Measurements from ENCODE around the gene MRM1.

The MRM1 gene, protein sequence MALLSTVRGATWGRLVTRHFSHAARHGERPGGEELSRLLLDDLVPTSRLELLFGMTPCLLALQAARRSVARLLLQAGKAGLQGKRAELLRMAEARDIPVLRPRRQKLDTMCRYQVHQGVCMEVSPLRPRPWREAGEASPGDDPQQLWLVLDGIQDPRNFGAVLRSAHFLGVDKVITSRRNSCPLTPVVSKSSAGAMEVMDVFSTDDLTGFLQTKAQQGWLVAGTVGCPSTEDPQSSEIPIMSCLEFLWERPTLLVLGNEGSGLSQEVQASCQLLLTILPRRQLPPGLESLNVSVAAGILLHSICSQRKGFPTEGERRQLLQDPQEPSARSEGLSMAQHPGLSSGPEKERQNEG
- 3.4 to 4.7 reads per million in 2 donors for total RNA-seq

DNA sequence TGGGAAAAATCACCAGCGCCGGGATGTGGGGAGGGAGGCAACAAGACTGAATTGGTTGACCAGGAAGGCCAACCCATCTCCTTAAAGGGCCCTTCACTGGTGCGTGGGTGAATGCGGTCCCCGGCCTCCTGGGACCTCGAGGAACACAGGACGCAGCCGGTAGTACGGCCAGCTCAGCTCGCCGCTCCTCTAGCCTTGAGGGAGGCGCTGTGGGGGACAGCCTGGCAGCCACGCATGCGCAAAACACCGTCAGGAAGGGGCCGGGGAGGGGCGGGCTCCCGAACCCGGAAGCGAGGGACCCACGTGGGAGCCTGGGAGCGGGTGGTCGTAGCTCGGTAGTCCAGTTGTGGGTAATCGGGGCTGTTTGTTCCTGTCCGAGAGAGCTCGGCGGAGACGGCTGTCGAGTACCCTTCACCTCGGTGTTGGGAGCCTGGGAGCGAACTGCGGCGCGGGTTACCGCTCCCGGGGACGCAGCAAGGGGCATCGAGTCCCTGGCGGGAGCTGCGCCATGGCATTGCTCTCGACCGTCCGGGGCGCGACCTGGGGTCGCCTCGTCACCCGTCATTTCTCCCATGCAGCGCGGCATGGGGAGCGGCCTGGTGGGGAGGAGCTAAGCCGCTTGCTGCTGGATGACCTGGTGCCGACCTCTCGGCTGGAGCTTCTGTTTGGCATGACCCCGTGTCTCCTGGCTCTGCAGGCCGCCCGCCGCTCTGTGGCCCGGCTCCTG is at the start of gene MRM1:
TSS of gene MRM1 (plus strand) at position 281 of the 727 bp plus-strand sequence. CDS start at position 509, 228 bp downstream.
- DNase-seq: peak; percentile 78 to 88 (median 83)

DNA sequence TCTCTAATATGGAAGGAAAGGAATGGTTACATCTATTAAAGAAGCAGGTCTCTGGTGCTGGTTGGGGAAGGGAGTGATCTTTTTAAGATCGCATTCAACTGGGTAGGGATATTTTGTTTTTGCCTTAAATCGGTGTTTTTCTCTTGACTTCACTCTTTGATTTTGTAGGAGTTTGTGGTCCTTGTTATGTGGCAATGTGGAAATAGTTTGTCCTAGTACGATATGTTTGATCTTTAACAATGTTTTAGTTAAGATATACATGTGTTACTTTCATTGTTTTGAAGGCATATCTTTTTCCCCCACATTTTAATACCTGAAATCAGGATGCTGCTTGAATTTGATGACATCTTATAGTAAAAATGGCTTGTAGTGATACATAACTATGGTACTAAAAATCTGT is 47.9 kb upstream of the MRM1 start:
- no peak for DNase-seq

DNA sequence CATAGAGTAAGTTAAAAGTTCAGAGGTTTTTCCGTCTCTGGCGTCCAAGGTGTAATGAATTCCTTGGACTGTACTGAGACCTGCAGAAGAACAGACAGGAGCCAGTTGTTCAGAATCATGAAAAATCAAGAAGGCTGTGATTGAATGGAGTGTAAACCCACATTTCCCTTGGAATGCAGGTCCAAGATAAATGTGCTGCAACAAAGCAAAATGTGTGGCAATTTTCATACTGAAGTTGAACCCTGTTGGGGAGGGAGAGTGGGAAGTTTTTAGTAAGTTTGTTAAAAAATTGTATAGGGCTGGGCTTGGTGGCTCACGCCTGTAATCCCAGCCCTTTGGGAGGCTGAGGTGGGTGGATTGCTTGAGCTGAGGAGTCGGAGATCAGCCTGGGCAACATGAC is 35.3 kb upstream of the MRM1 start:
- DNase-seq: no peak

DNA sequence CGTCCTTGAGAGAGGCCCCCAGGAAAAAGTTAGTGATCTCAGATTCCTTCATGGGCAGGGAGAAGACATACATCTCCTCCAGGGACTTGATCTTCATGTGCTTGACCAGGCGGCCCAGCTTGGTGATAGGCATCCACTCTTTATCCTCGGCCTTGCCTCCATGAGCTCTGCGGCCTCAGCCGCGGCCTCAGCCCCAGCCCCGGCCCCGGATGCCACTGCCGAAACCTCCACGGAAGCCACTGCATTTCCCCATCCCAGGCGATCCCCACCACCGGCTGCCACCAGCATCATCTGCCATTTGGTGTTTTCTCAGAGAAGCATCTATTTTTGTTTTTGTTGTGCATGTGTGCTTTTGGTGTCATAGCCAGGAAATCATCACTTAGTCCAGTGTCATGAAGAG is 26.4 kb upstream of the MRM1 start:
- no peak for DNase-seq

DNA sequence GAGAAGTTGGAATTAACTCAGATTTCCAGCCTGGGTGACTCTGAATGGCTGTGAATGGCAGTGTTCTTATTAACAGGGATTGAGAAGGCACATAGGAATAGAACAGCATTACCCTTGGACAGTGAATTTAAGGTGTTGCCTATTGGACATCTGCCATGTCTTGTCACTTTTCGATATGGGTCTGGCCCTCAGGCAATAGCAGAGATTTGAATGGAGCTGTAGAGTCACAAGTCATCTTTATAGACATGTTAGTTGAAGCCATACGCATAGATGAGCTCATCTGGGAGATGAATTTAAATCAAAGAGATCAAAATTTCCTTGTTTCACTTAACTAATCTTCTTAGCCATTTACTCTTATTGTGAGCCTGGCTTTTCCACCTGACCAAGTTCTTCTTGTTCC is 24.6 kb upstream of the MRM1 start:
- DNase-seq: no peak

DNA sequence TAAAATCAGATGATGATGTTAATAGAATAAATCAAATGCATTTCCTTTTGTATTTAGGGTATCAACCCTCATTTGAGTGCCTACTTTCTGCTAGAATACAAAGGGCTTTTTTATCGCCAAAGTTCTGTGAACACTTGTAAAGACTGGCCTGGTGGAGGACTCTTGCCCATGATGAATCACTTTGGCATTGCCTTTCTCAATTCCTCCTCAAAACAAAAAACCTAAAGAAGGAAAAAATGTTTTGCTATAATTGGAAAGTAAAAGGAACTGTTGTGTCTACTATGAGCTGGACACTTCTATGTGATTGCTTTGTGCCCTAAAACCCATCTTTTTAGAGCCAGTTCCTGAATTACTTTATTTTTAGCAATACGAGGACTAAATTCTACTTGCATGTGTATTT is 22.7 kb upstream of the MRM1 start:
- DNase-seq: no peak

DNA sequence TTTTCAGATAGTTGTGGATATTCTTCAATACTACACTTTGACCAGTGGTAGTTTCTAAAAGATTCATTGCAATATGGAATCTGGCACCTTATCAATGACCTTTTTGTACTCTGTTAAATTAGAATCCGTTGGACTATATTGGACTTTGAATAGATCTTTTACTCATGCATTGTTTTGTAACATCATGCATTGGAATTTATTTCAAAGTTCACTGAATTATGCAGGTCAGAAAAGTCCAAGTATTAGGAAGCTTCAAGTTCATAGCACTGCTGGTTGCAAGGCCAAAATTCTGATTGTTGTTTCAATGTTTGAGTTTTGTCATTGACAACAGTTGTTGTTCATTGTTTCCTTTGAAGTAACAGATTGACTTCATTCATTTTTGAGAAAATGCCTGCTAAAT is 17.6 kb upstream of the MRM1 start:
- DNase-seq: no peak

DNA sequence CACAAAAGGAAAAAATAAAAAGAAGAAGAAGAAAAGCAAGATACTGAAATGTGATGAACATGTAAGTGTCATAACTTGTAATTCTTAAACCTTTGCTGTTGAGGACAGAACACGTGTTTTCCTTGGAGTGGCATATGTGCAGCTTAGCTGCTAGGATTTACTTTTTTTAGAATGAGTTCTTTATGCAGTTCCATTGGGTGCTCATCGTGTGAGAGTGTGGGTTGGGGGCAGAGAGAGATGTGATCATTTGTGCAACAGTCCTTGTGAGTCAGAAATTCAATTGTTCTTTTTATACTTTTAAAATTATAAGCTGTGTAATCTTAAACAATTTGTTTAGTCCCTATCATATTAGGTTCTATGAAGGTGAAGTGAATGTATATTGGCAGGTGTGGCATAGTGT is 15.2 kb upstream of the MRM1 start:
- no peak for DNase-seq

DNA sequence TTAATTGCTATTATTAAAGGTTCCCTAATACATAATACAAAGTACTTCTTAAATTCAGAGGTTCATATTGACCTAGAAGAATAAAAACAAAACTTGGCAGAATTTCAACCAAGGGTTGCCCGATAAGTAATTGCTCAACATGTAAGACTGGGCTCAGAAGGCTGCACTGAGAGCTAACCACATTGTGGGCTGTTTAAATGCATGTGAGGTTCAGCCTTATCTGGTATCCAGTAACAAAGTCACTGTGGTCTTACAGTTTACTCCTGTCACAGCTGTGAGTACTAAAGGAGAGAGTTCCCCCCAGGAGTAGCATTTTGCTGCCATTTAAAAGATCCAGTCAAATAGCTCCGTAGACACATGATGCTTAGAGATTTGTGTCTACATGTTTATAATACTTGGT is 11.3 kb upstream of the MRM1 start:
- peak in 1 of 5 experiments; percentile 81 for DNase-seq

DNA sequence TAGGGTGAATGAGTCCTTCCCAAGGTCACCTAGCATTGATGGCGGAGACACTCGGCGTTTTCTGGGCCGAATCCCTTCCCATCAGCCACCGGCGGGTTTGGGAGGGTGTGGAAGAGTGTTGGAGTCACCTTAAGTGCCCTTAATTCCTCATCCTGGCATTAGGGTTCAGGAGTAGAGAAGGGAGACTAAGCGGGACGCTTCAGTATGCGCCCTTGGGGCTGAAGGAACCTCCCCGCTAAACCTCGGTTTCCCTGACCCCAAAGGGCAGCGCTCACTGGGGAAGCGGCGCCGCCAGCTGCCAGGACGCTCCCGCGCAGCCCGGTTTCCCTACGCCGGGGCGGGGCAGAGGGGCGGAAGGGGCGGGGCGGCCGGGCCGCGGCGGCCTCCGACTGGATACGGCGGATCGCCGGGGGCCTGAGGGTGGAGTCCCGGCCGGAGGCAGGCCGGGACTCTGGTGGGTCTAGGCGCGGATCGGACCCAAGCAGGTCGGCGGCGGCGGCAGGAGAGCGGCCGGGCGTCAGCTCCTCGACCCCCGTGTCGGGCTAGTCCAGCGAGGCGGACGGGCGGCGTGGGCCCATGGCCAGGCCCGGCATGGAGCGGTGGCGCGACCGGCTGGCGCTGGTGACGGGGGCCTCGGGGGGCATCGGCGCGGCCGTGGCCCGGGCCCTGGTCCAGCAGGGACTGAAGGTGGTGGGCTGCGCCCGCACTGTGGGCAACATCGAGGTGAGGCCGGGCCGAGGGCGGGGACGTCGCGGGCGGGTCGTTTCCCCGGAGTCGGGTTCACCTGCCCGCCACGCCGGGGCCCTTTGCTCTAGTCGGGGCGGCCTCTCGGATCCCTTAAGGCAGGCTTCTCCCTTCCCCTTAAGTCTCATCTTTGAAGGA is 9.7 kb upstream of the MRM1 start, which contains the start of gene DHRS11:
TSS of gene DHRS11 (plus strand) at position 446 of the 882 bp plus-strand sequence. CDS start at position 577, 131 bp downstream.
- peak; percentile 54 to 76 (median 69) for DNase-seq

DNA sequence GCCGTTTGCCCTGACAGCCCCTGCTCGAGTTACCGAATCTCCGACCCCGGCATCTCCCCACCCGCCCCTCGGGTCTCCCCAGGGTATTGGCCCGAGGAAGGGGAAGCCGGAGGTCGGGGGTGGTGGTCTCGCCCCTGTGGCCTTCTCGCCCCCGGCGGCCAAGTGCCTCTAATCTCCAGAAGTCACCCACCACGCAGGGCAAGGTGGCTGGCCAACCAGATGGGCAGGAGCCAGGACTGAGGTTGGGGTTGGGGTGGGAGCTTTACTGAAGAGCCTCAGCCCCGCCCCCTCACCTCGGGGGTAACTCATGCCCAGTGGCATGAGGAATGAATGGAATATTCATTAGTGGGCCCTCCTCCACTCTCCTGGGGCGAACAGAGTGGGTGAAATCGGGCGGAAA is 9.1 kb upstream of the MRM1 start:
- no peak for DNase-seq

DNA sequence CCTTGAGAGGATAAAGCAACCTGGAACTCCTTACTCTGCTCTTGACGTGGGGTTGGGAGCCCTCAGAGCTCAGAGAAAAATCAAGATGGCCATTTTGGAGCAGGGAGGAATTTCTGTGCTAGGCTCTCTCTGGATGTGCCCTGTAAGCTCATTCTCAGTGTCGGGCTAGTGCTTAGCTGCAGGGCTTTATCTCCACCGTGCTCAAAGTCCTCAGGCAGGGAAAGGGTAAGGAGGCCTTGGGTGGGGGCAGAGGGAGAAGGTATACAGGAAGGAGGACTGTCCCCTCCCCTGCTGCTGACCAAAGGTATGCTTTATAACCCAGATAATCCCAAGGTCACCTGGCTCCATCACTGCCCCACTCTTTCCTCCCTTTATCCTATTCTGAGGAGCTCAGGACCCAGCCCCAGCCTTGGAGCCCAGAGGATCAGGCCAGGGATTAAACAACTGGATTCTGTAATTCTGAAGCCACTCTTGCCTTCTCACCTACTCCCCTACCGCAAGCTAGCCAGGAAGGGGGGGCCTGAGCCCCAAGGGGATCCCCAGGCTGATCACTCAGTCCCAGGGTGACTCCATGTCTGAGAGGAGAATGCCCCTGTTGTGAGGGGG is 8.6 kb upstream of the MRM1 start:
- no peak for DNase-seq

DNA sequence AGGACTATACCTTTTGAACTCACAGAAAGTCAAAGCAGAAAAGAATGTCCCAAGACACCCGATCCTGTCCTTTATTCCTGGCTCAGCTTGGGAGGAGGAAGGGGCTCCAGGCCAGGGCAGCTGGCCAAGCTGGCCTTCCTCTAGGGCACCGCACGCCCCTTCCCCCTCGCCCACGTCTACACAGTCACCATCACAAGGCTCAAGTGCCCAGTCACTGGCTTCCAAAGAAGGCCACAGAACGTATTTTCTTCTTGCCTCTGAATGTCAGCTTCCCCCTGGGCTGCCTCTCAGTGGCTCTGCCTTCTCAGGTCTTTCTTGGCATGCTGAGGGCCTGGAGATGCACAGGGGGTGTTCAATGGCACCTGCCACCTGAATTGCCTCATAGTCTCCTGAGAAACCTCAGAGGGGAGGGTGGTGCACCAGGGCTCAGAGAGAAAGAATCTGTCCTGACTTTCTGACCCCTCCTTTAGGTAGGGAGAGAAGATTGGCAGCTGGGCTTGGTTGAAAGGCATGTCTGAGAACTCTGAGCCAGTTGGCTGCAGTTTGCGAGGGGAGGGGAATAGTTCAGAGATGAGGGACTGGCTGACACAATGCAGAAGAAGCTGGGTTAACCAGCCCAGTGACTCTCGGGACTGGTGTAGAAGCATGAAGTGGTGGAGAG is 7.6 kb upstream of the MRM1 start:
- DNase-seq: no peak

DNA sequence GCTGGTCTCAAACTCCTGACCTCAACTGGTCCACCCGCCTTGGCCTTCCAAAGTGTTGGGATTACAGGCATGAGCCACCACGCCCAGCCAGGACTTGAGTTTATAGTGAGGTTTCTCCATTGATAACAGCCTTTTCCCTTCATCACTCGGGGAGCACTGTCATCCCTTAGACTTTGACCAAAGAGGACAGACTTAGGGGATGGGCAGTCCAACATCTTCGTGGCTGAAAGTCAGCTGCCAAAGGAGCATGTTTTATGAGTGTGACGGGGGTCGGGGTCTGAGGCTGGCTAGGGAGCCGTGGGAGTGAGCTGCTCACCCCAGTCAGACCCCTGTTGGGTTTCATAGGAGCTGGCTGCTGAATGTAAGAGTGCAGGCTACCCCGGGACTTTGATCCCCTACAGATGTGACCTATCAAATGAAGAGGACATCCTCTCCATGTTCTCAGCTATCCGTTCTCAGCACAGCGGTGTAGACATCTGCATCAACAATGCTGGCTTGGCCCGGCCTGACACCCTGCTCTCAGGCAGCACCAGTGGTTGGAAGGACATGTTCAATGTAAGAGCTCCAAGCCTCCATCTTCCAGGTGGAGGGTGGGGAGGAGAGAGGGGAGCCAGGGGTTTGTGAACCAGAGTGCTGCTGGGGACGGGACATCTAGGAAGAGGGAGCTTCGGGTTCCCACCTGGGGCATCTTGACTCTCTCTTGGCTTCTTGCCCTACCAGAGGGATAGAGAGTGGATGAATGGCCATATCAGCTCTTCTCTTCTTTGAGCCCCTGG is 6.6 kb upstream of the MRM1 start:
- no peak for DNase-seq

DNA sequence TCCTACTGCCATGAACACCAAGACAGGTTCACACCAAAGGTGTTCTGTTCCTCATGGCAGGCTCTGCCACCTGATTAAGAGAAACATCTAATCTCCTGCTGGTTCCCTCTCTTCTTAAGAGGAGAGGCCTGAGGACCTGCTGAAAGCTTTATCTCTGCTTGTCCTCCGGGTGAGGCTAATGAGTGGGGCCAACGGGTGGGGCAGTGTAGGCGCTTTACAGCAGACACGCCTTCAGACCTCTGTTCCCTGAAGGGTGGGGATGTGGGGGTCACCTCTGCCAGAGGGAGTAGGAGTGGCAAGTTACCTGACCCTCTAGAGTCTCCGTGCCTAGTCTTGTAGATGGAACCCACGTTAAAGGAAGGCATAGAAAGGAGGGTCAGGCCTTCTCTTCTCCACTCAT is 4.2 kb upstream of the MRM1 start:
- no peak for DNase-seq

DNA sequence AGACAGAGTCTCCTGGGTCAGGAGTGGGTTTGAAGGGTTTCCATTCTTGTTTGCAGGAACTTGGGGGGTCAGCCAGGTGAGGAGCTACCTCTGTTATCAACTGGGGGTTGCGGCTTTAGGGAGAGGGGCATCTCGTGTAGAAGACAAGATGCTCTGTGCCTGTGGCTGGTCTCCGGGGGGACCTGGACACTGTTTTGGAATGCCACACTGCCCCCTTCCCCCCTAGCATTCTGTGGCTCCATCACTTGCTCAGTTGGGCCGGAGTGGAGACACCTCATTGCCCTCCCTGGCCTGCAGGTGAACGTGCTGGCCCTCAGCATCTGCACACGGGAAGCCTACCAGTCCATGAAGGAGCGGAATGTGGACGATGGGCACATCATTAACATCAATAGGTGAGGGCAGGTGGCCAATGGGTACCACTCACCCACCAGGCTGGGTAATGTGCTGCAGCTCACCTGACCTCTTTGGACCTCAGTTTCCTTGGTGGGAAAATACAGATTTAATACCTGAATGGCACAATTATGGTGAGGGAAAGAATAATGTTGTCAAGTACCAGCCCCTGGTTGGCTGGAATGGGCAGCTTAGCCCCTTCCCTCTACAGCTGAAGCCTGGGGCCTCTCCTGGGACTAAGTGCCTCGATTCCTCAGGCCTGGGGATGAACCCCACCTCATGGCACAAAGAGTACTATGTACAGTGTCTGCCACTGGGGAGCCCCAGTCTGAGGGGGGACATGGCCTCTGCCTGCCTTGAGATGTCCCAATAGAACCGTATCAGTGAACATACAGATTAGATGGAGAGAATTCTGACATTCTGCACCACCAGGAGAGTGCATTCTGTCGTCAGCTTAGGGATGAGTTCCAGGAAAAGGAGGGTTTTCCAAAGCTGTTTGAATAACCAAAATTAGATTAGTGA is 3.3 kb upstream of the MRM1 start:
- DNase-seq: no peak

DNA sequence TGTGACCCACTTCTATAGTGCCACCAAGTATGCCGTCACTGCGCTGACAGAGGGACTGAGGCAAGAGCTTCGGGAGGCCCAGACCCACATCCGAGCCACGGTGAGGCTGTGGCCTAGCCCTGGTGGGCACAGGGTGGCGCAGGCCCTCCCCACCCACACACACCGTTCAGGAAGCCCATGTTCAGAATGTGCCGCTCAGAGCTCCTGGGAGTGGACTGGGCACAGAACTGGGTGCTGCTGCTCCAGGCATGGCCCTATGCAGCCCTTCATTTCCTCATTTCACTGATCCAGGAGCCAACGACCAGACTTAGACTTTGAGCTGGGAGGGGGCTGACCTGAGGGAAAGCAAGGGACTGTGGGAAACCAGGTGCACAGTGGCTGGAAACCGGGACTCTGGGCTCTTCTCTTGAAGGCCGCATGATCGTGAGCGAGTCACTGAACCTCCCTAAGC is 2.4 kb upstream of the MRM1 start:
- DNase-seq: no peak

DNA sequence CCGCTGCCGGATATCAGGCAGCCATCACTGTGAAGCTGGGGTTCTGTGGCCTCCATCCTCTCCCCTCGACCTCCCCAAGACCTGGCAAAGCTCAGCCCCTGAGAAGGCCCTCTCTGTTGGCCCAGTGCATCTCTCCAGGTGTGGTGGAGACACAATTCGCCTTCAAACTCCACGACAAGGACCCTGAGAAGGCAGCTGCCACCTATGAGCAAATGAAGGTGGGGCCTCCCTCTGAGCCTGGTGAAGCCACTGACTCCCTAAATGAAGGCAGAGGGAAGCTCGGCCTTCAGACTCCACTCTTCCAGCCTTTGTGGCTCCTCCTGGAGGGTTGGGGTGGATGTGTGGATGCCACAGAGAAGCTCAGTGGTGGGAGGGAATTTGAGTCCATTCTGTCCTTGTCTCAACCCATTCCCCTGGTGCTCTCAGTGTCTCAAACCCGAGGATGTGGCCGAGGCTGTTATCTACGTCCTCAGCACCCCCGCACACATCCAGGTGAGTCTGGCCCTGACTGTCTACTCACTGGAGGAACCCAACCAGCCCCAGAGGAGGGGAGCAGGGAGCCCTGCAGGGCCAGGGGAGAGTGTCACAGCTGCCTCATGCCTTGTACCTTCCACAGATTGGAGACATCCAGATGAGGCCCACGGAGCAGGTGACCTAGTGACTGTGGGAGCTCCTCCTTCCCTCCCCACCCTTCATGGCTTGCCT is 1.7 kb upstream of the MRM1 start:
- DNase-seq: no peak

DNA sequence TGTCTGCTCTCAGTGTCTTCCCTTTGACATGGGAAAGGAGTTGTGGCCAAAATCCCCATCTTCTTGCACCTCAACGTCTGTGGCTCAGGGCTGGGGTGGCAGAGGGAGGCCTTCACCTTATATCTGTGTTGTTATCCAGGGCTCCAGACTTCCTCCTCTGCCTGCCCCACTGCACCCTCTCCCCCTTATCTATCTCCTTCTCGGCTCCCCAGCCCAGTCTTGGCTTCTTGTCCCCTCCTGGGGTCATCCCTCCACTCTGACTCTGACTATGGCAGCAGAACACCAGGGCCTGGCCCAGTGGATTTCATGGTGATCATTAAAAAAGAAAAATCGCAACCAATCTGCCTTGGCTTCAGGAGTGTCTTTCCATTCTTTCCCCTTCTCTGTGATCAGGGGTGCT is 918 bp upstream of the MRM1 start:
- DNase-seq: no peak
